SK-N-MC (cell line): ENCODE results near the gene GDPD3.

Experiments used
- EZH2 ChIP-seq: fragments of 200-600 bp; sonication (generic); IDR thresholded peaks from one replicate; pipeline ENCODE4 v1.6.1; 2017; ENCODE audit warnings: antibody characterized with exemption
- POLR2AphosphoS5 ChIP-seq: IDR thresholded peaks from 2 replicates; pipeline ENCODE4 v1.6.1; 2012; ENCODE audit warnings: mild to moderate bottlenecking, low read depth, low read length, borderline replicate concordance

DNA sequence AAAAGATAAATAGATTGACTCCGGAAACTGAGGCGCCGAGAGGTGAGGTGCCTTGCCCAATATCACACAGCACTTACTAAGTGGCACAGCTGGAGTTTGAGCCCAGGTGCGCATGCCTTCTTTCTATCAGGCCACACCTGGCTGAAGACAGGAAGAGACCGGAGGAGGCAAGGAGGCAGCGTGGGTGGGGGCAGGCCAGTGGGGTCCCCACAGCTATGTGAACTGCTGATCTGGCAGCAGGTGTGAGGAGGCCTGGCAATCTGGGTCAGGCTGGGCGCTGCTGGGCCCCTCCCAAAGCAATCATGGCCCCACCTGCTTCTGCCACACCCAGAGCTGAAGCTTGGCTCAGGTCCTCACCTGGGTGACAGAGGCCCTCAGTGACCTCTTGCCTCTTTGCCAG lies 1.9 kb upstream of the GDPD3 start:
- TF ChIP-seq POLR2AphosphoS5 (no peak), EZH2 (no peak)
